PFSK-1 (cell line): ENCODE results near the gene SYNE2.

ENCODE experiments used
- FOXP2 ChIP-seq: optimal IDR thresholded peaks from 2 replicates; pipeline ENCODE3; 2011; ENCODE audit warnings: borderline replicate concordance, control low read depth, inconsistent platforms; ENCODE audit not compliant: insufficient read depth; ENCODE audit errors: extremely low read length, extremely low read depth
- POLR2AphosphoS5 ChIP-seq: IDR thresholded peaks from 2 replicates; pipeline ENCODE4 v1.6.1; 2012; ENCODE audit warnings: low read depth, mild to moderate bottlenecking, control low read depth, low read length, moderate library complexity
- REST ChIP-seq, 2 experiments: IDR thresholded peaks; 2 replicates each; pipeline versions ENCODE4 v1.6.1 to v1.8.0; 2011 to 2012; ENCODE audit warnings: low read depth in 2 of 2, low read length in 2 of 2, control low read depth in 1 of 2, inconsistent platforms in 1 of 2, mild to moderate bottlenecking in 1 of 2, moderate library complexity in 1 of 2; ENCODE audit not compliant: insufficient read depth in 1 of 2
- SIN3A ChIP-seq: IDR thresholded peaks from 2 replicates; pipeline ENCODE4 v1.6.1; 2012; ENCODE audit warnings: mild to moderate bottlenecking, low read length, moderate library complexity, borderline replicate concordance; ENCODE audit not compliant: insufficient read depth
- TAF1 ChIP-seq: IDR thresholded peaks from 2 replicates; pipeline ENCODE4 v1.6.1; 2012; ENCODE audit warnings: low read length, control low read depth, borderline replicate concordance; ENCODE audit not compliant: insufficient read depth

SYNE2 gene

GRCh38 chr14:64233531-64234190, 380.9 kb downstream of the SYNE2 start:
- TF ChIP-seq SIN3A: no peak
- no peak for TF ChIP-seq TAF1
- no peak for TF ChIP-seq REST (IDR thresholded peaks at IDR 0.05; ENCODE audit: insufficient read depth in 1 of 2, low read depth in 2 of 2, low read length in 2 of 2)
- TF ChIP-seq POLR2AphosphoS5: no peak
- TF ChIP-seq FOXP2: no peak

GRCh38 chr14:64234877-64235651, 382.3 kb downstream of the SYNE2 start:
- TF ChIP-seq FOXP2 (no peak), TAF1 (no peak), REST (IDR thresholded peaks at IDR 0.05; ENCODE audit: insufficient read depth in 1 of 2, low read depth in 2 of 2, low read length in 2 of 2) (no peak), SIN3A (no peak), POLR2AphosphoS5 (no peak)

- no peak for TF ChIP-seq REST (IDR thresholded peaks at IDR 0.05; ENCODE audit: insufficient read depth in 1 of 2, low read depth in 2 of 2, low read length in 2 of 2)
- TF ChIP-seq TAF1: no peak
- TF ChIP-seq SIN3A: no peak
- TF ChIP-seq FOXP2: no peak
Observed at GRCh38 chr14:64235652-64236640, 383.1 kb downstream of the SYNE2 start.

- TF ChIP-seq TAF1 (no peak), FOXP2 (no peak), SIN3A (no peak), POLR2AphosphoS5 (no peak), REST (IDR thresholded peaks at IDR 0.05; ENCODE audit: insufficient read depth in 1 of 2, low read depth in 2 of 2, low read length in 2 of 2) (no peak)
Observed at GRCh38 chr14:64238049-64238448, 385.2 kb downstream of the SYNE2 start.
